HG03442 (cell line): Measurements from ENCODE around the gene ZC2HC1C.
"Not testable (repeated sequence)": the region's sequence is repeated elsewhere in the genome, so short reads cannot be mapped to it uniquely, and the experiment has no call there.

Experiments used
- ATAC-seq: cut with Tn5 transposase; IDR thresholded peaks from one replicate; pipeline ENCODE4 v1.9.1; 2021; ENCODE audit warnings: mild to moderate bottlenecking, moderate library complexity; ENCODE audit not compliant: unreplicated experiment

Gene ZC2HC1C

DNA sequence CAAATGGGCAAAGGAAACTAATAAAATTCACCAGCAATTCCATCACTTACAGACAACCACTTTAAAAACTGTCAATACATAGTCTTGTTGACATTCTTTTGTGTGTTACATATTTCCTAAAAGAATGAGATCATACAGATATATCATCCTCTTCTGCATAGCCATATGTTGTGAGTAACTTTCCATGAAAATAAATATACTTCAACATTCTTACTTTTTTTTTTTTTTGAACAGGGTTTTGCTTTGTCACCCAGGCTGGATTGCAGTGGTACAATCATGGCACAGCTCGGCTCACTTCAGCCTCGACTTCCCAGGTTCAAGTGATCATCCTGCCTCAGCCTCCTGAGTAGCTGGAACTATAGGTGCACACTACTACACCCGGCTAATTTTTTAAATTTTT is 20.9 kb downstream of the ZC2HC1C start:
- no peak for ATAC-seq

DNA sequence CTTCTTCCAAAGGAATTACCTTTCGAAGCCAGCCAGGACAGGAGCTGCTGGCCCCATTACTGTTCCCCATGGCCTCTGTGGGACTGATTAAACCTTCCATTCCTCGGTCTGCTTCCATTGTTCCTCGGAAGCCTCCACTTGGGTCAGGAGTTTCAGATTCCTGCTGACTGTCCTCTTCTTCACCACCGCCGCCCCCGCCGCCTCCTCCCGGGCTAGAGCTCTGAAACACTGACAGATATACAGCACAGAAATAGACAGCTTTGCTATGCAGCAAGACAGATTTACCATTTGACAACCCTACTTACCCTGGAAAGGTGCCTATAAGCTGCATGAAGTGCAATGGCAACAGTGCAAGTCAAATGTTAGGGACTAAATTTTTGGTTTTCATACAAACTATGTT is 21.8 kb downstream of the ZC2HC1C start:
- ATAC-seq = no peak

DNA sequence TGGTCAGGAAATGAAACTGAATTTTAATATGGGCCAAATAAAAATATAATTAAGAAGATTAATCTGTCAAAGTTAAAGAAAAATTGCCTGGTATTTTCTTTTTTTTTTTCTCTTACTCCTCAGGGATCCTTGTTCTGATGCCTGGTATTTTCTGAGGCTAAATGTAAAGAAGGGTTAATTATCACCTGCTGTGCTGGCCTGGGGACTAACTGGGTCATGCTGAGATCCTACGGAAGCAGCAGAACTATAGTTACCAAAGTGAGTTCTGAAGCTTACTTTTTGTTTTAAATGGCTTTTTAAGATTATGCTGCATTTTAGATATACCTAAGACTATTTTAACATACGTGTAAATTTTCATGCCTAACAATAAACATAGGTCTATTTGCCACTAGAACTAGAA is 23.3 kb downstream of the ZC2HC1C start:
- ATAC-seq = no peak

DNA sequence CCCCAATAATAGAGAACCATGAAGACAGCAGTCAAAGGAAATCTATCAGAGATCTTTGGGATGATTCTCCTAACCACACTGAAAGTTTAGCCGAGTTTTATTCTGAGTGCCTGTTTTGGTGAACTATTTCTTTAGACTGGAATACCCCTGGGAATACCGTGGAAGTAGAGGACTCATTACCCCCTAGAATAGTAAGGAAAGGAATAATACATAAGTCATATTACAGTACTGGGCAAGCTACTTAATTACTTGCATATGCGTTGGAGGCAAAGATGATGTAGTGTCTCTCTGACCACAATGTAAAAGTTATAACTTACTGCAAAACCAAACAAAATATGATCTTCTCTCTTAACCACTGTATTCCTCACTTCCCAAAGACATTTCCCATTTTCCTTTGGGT is 25.5 kb downstream of the ZC2HC1C start:
- ATAC-seq = no peak

DNA sequence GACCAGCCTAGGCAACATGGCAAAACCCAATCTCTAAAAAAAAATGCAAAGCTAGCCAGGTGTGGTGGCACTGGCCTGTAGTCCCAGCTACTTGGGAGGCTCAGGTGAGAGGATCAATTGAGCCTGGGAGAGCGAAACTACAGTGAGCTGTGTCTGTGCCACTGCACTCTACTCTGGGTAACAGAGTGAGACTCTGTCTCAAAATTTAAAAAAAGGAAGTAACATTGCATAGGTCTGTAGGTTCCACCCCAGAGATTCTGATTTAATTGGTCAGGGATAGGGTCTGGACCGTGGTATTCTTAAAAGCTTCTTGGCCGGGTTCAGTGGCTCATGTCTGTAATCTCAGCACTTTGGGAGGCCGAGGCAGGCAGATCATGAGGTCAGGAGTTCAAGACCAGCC is 26.2 kb downstream of the ZC2HC1C start:
- no peak for ATAC-seq

DNA sequence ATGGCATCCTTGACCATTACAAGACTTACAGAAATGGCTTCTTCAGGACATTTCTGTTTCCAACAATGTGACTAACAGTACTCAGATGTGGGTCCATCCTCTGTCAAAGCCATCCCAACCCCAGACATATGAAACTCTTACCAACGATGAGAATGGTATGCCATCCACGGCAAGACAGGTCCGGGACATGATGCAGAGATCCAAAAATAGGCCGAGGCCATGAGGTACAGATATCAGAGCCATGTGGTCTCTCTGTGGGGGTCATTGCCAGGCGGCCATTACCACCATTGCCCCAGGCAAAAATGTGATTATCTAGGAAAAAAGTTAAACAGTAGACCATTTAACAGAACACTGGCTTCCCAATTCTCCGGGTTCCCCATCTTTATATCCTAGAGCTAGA is 27.5 kb downstream of the ZC2HC1C start:
- no peak for ATAC-seq

DNA sequence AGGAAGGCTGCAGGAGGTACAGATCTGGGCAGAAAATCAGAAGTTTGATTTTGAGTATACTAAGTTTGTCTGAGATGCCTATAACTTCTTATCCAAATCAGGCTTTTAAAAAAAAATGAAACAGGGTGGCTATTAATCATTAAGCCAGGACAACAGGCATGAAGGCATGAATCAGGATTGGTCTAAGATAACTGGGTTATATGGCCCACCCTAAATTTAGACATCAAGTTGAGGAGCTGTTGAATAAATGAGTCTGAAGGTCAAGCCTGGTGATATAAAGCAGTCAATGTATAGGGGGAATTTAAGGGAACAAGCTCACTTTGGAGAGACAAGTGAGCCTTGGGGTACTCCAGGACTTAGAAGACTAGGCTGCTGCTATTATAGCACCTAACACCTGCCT is 28.8 kb downstream of the ZC2HC1C start:
- ATAC-seq = no peak

DNA sequence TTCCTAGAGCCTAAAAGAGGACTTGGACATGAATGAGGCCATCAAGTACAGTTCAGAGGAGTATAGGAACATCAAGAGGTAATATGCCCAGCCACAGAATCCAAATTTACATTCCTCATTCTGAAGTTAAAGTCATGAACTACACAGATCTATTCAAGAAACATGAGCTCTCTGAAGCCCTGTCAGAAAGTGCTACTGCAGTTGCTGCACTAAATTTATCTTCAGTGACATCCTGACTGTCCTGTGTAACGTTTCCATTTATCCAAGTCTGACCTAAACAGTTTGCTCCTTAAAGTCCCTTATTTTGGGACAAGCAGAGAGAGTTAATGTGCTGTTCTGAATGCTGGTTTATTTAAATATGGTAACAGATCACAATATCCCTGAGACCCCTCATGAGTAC is 29.2 kb downstream of the ZC2HC1C start:
- ATAC-seq = no peak

DNA sequence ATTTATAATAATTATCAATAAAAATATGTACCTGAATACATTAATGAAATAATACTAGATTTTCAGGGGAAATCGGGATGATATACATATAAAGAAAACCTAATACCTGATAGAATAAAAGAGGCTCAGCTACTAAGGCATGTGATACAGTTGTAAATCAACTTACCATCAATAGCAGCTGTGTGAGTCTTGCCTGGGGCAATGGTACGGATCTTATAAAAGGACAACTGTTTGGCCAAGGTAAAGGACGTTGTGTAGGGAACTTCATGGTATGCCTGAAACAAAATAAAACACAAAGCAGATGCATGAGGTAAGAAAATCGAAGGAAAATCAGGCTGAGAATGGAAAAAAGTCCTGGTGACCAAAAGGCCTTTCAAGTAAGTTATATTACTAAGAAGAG is 32.0 kb downstream of the ZC2HC1C start:
- ATAC-seq = no peak

DNA sequence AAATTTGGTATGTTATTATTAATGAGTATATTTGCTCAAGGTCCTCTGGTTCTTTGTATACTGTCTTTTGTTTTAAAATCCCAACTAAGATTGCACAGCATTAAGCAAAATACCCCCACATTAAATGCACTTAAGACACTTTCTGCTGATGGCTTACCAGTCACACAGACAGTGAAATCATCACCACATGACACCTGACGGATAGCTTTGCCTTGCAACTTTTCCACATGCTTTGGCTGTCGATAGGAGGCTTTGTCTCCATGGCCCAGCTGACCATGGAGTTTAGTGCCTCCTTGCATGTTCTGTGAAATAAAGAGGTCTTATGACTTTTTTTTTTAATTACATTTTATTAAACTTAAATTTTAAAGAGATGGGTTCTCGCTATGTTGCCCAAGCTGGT is 37.7 kb downstream of the ZC2HC1C start:
- no peak for ATAC-seq

DNA sequence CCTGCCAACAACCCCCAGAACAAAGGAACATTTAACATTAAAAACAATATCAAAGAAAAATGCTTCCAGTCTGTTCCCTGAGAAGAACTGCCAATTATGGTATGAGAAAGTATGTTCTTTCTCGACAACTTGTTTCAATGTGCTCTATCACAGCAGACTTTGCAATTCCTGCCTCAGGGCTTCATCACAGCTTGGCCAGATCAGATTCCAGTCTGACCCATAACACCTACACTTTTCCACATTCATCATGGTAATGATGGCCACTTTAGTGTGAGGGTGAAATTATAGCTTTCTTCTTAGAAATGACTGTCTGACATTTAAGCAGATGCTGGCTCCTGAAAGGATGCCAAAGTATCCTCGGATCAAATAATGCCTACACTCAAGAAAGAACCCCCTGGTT is 40.4 kb downstream of the ZC2HC1C start:
- ATAC-seq = no peak

DNA sequence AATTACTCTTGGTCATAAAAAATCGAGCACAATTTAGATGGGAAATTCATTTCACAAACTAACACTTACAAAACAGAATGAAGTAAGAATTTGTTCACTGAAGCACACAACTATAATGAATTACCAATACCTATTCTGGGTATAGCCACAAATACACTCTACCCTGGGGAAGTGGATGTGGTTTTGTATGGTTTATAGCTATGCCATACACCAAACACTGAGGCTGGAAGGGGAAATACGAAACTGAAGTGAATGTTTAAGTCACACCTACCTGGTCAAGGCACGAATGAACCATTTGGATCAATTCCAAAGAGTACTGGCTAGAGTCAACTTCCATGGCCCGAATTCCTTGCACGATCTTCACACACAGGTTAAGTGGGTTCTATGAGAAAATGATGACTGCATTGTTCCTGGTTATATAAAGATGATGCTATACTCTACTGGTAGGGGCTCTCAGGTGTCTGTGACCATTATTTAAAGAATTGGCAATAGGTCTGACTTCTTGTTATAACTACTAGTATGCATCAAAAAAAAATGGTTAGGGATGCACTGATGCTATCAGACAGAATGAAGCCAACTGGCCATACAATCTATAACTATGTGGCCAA is 44.6 kb downstream of the ZC2HC1C start:
- no peak for ATAC-seq

DNA sequence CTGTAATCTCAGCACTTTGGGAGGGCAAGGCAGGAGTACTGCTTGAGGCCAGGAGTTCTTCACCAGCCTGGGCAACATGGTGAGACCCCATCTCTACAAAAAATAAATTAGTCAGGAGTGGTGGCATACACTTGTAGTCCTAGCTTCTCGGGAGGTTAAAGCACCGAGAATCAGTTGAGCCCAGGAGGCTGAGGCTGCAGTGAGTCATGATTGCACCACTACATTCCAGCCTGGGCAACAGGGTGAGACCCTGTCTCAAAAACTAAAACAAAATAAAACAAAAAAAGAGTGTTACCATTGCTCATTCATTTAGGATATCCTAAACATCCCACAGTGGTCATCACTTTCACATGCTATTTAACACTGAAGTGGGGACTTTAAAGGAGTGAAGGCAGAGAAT is 49.6 kb downstream of the ZC2HC1C start:
- no peak for ATAC-seq

DNA sequence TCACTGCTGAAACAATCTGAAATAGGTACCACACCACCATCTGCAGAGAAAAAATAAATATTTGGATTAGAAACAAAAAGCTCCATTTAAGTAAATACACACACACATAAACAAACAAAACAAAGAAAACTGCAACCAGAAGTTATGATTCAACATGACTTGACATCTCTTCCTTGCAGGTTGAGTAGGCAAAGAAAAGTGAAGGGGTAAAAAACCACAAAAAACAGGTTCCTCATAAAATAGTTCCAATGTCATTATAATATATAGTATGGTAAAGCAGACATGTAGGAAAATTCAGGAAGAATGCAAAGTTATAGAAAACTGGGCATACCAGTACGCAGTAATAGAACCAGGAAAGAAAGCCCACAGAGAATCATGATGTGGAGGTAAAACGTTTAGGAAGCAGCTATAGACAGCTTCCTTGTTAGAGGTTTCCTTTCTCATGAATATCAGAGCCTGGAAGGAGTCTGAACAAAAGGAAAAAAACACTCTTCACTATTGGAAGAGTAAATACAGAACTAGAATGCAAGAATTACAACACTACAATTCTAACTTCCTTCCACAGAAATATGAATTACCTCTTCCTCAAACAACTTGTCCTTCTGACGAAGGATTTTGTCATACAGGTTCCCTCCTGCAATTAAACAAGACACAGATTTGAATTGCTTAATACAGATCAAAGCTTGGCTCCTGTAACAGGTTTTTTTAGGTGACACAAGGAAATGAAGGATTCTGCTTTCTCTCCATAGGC is 51.3 kb downstream of the ZC2HC1C start:
- no peak for ATAC-seq

DNA sequence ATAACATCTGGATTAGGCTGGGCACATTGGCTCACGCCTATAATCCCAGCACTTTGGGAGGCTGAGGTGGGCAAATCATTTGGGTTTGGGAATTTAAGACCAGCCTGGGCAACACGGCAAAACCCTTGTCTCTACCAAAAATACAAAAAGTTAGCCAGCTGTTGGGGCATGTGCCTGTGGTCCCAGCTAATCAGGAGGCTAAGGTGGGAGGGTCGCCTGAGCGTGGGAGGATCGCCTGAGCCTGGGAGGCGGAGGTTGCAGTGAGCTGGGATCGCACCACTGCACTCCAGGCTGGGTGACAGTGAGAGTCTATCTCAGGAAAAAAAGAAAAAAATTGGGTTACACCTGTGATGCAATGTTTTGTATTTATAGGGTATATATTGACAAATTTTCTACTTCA is 52.1 kb downstream of the ZC2HC1C start:
- no peak for ATAC-seq

DNA sequence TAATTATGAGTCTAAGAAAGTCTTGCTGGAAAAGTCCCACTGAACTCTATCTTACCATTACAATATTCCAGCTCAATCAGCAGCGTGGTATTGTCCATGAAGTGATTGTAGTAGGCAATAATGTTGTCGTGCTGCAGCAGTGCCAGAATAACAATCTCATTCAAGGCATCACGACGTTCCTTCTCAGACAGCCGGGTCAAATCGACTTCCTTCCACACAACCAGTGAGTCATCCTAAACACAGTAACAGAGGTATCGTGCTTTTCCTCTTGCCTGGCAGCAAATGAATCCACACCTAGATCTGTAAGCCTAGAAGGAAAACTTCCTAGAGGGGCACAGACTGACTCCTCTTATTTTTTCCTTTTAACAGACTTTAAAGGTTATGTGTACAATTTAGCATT is 54.5 kb downstream of the ZC2HC1C start:
- no peak for ATAC-seq

DNA sequence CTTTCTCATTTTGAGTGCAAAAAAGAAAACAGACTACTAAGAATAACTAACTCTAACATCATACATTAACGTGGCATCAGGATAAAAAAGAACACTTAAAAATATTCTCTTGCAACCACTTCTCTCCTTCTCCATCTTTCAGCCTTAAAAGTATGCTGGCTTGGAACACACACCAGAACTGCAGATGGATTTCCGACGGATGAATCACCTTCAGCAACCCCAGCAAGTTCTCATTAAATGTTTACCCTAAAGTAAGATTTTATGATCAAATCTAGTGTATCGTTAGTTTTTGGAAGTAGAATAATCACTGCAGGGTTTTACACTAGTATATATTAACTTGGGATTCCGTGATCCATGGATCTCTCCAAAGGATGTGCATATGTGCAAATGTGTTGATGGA is 56.2 kb downstream of the ZC2HC1C start:
- ATAC-seq = no peak

DNA sequence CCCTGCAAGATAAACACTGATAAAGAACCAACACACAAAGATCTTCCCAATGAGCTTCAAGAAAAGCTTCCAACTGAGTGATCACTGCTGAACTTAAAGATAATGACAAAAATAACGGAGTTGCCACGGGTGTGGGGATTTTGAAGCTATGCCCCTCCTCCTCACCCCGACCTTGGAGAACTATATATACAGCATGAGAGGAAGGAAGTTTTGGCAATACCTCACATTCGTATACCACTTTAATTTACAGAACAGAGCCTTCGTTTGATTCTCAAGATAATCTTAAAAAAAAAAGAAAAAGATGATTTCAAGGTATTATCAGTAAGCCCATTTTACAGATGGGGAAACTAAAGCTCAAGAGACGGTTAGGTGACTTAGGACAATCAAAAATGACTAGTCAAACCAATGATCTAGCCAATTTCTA is 56.7 kb downstream of the ZC2HC1C start:
- ATAC-seq = no peak

DNA sequence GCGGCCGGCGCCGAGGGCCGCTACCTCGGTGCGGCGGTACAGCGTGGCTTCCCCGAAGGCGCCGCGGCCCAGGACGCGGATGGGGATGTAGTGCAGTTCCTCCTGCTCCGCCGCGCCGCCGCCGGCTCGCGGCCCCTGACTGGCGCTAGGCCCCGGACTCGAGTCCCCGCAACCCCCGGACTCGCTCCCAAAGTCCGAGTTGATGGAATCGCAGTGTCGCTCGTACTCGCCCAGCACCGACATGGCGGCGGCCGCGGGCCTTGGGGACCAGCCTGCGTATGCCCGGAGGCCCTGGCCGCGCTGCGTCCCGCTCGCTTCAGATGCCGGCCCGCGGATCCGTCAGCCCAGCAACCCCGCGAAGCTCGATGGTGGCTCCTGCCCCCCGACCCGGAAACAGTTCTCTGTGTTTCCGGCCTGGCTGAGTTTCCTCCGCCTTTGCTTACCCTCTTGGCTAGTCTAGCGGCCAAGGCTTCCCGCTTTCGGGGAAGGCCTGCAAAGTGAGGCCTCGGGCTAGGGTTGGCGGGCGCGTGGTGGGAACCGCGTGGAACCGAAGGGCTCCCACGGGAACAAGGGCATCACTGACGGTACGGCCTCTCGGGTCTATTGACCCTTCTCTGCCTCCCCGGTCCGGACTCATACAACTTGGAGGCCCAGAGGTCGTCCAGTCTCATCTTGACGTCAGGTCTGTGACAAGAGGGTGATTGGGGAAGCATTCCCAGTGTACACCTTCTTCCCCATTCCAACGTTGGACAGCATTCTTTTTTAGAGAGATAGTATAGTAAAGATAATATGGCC is 57.4 kb downstream of the ZC2HC1C start, which contains the start of gene NEK9:
Gene NEK9 (minus strand): TSS at position 370 of the 795 bp plus-strand sequence. CDS start 127 bp downstream, at position 243.
- ATAC-seq = peak; percentile 84

DNA sequence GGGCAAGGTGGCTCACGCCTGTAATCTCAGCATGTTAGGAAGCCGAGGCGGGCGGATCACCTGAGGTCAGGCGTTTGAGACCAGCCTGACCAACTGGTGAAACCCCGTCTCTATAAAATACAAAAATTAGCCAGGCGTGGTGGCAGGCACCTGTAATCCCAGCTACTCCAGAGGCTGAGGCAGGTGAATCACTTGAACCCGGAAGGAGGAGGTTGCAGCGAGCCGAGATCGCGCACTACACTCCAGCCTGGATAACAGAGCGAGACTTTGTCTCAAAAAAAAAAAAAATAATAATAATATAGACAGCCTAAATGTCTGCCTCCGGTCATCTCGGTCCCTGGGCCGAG is 58.0 kb downstream of the ZC2HC1C start:
- not testable (repeated sequence) for ATAC-seq

DNA sequence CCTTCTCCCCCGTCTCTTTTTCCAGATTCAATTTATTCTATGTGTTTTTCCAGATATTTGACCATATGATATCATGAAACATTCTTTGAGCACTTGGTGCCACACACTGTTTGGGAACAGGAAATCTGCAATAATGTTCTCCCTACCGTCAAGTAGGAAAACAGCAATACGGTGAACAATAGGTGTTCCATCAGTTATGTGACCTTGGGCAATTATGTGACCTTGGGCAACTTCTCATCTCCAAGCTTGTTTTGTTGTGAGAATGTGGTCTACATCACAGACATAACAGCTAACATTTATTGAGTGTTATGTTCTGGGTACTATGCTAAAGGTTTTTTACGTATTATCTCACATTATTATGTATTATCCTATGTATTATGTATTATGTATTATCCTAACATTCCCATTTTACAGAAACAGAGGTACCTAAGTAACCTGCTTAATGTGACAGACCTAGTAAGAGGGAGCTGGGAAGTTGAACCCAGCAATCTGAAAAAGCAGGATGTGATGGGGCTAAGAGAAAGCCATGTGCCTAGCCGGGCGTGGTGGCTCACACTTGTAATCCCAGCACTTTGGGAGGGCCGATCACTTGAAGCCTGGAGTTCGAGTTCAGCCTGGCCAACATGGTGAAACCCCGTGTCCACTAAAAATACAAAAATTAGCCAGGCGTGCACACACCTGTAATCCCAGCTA is 58.6 kb downstream of the ZC2HC1C start:
- no peak for ATAC-seq
